B cell (primary cell): ENCODE results near the gene DVL1. TPM values are rescaled to one million over a fixed set of nuclear protein-coding genes. Genes with fewer than 3 reads are reported as not detected.
A peak's percentile ranks its signal among the peaks of the same experiment; 100 is the strongest.

ENCODE experiments used
- ATAC-seq: fragments of 200-7000 bp; cut with Tn5 transposase; one replicate; pipeline ENCODE4 v1.10.0; 2021; ENCODE audit warnings: low read depth, mild to moderate bottlenecking, moderate number of reproducible peaks, moderate library complexity
- CTCF ChIA-PET: fragments of 350-600 bp; sonication (Branson Sonifier 250); formaldehyde crosslinking; loops from one replicate; lab custom pipeline; 2021; ENCODE audit warnings: antibody characterized with exemption, inconsistent platforms; lab: Charles Lee
- POLR2A ChIA-PET: fragments of 350-600 bp; sonication (Branson Sonifier 250); formaldehyde crosslinking; loops from one replicate; lab custom pipeline; 2021; ENCODE audit warnings: antibody characterized with exemption; lab: Charles Lee
- DNase-seq: peaks from one replicate; pipeline ENCODE4 v3.0.0; 2013
- H2AFZ ChIP-seq: 2 replicates; pipeline ENCODE4 v1.6.1; 2012; ENCODE audit warnings: mild to moderate bottlenecking, low read depth, low read length; ENCODE audit not compliant: insufficient read depth, poor library complexity, severe bottlenecking
- H3K27ac ChIP-seq, 2 donors: 1 replicate in 1 of 2; 2 replicates in 1 of 2; pipeline ENCODE4 v1.5.1; 2012 to 2013; ENCODE audit warnings: low read length in 2 of 2, mild to moderate bottlenecking in 2 of 2, moderate library complexity in 1 of 2
- H3K27me3 ChIP-seq, 4 experiments: fragments of 200-600 bp in 1 of 4; sonication (generic) in 1 of 4; replicated peaks in 1 of 4; 1 replicate in 2 of 4; 2 replicates in 2 of 4; pipeline versions ENCODE4 v1.6.1 to v1.7.0; 2013 to 2016; ENCODE audit warnings: low read length in 3 of 4, mild to moderate bottlenecking in 2 of 4, mixed read lengths in 1 of 4, moderate library complexity in 1 of 4; ENCODE audit not compliant: insufficient read depth in 4 of 4, control insufficient read depth in 3 of 4; ENCODE audit errors: control extremely low read depth in 1 of 4
- H3K36me3 ChIP-seq, 2 experiments: replicated peaks in 1 of 2; 1 replicate in 1 of 2; 2 replicates in 1 of 2; pipeline versions ENCODE4 v1.6.1 to v1.7.1; 2013; ENCODE audit warnings: low read length in 1 of 2; ENCODE audit not compliant: insufficient read depth in 2 of 2, control insufficient read depth in 1 of 2; ENCODE audit errors: control extremely low read depth in 1 of 2, extremely low read depth in 1 of 2
- H3K4me1 ChIP-seq, 2 donors: fragments of 200-600 bp in 1 of 2; sonication (generic) in 1 of 2; 1 replicate in 1 of 2; 2 replicates in 1 of 2; pipeline versions ENCODE4 v1.5.1 to v1.6.1; 2013 to 2017; ENCODE audit warnings: low read length in 2 of 2; ENCODE audit not compliant: control insufficient read depth in 2 of 2, insufficient read depth in 2 of 2
- H3K4me2 ChIP-seq: replicated peaks from 2 replicates; pipeline ENCODE3; 2012; ENCODE audit warnings: mild to moderate bottlenecking, low read depth, low read length; ENCODE audit not compliant: poor library complexity, severe bottlenecking
- H3K4me3 ChIP-seq, 5 experiments: fragments of 200-600 bp in 1 of 5; sonication (generic) in 1 of 5; 1 replicate in 3 of 5; 2 replicates in 2 of 5; pipeline versions ENCODE4 v1.5.1 to v1.7.0; 2011 to 2016; ENCODE audit warnings: low read length in 4 of 5, mild to moderate bottlenecking in 4 of 5, low read depth in 2 of 5, control low read depth in 1 of 5, moderate library complexity in 1 of 5; ENCODE audit not compliant: insufficient read depth in 1 of 5; ENCODE audit errors: control extremely low read depth in 1 of 5, extremely low read depth in 1 of 5
- H3K79me2 ChIP-seq: fragments of 200-600 bp; sonication (generic); one replicate; pipeline ENCODE4 v1.6.0; 2016; ENCODE audit warnings: low read length; ENCODE audit not compliant: control insufficient read depth, insufficient read depth
- H3K9ac ChIP-seq: fragments of 200-600 bp; sonication (generic); 2 replicates; pipeline ENCODE4 v1.6.1; 2017; ENCODE audit warnings: mild to moderate bottlenecking, low read length, moderate library complexity
- H3K9me3 ChIP-seq, 3 donors: one replicate each; pipeline versions ENCODE4 v1.6.1 to v1.7.1; 2013; ENCODE audit warnings: low read length in 2 of 3; ENCODE audit not compliant: control insufficient read depth in 2 of 3, insufficient read depth in 1 of 3; ENCODE audit errors: control extremely low read depth in 1 of 3
- H4K20me1 ChIP-seq: 2 replicates; pipeline ENCODE4 v1.6.0; 2012; ENCODE audit warnings: mild to moderate bottlenecking, low read length; ENCODE audit not compliant: insufficient read depth, control insufficient read depth, poor library complexity, severe bottlenecking
- H3K27ac Mint-ChIP-seq: one replicate; pipeline ENCODE4 v1.8.0; 2021; ENCODE audit warnings: mixed read lengths
- H3K27me3 Mint-ChIP-seq: one replicate; pipeline ENCODE4 v1.8.0; 2021; ENCODE audit warnings: mixed read lengths
- H3K4me1 Mint-ChIP-seq: one replicate; pipeline ENCODE4 v1.8.0; 2021; ENCODE audit warnings: mixed read lengths
- H3K4me3 Mint-ChIP-seq: one replicate; pipeline ENCODE4 v1.8.0; 2021; ENCODE audit warnings: mixed read lengths
- H3K9me3 Mint-ChIP-seq: one replicate; pipeline ENCODE4 v1.8.0; 2022; ENCODE audit warnings: mixed read lengths; ENCODE audit not compliant: insufficient read depth
- EZH2 ChIP-seq: IDR thresholded peaks from 2 replicates; pipeline ENCODE4 v1.6.1; 2012; ENCODE audit warnings: borderline replicate concordance, low read depth, mild to moderate bottlenecking, moderate library complexity, low read length; ENCODE audit not compliant: insufficient read depth, poor library complexity, severe bottlenecking
- WGBS: methylation state at CpG from one replicate; pipeline ENCODE4 v1.1.5; 2013; ENCODE audit warnings: missing lambda C conversion rate; ENCODE audit not compliant: insufficient coverage; 5-methylcytosine and 5-hydroxymethylcytosine counted together
- intact Hi-C: fragments of 100-400 bp; cut with micrococcal nuclease; formaldehyde crosslinking; loops from one replicate; pipeline ENCODE4 v1.10.0; 2022
- polyA plus RNA-seq: library from polyadenylated mRNA; depleted of rRNA; stranded (reverse); fragments of >200 nt; gene quantifications from 2 replicates; pipeline ENCODE4 v1.2.3, GENCODE V29; 2012
- total RNA-seq, 2 donors: library from RNA; stranded (reverse); fragments of 120-200 nt in 1 of 2; gene quantifications; 1 replicate in 1 of 2; 2 replicates in 1 of 2; pipeline versions ENCODE4 v1.2.3 to v1.2.4, GENCODE V29; 2013 to 2022
- TF ChIP-seq, protein P1 (sequence below): fragments of 200-600 bp; IDR thresholded peaks from one replicate; pipeline ENCODE4 v1.8.0; 2022; ENCODE audit warnings: antibody characterized with exemption, mild to moderate bottlenecking

The DVL1 gene
- total and polyA plus RNA-seq, 2 donors (not counting 1 experiment from before 2014, with no cell fraction given), result 46.1 to 53.5 TPM

DNA sequence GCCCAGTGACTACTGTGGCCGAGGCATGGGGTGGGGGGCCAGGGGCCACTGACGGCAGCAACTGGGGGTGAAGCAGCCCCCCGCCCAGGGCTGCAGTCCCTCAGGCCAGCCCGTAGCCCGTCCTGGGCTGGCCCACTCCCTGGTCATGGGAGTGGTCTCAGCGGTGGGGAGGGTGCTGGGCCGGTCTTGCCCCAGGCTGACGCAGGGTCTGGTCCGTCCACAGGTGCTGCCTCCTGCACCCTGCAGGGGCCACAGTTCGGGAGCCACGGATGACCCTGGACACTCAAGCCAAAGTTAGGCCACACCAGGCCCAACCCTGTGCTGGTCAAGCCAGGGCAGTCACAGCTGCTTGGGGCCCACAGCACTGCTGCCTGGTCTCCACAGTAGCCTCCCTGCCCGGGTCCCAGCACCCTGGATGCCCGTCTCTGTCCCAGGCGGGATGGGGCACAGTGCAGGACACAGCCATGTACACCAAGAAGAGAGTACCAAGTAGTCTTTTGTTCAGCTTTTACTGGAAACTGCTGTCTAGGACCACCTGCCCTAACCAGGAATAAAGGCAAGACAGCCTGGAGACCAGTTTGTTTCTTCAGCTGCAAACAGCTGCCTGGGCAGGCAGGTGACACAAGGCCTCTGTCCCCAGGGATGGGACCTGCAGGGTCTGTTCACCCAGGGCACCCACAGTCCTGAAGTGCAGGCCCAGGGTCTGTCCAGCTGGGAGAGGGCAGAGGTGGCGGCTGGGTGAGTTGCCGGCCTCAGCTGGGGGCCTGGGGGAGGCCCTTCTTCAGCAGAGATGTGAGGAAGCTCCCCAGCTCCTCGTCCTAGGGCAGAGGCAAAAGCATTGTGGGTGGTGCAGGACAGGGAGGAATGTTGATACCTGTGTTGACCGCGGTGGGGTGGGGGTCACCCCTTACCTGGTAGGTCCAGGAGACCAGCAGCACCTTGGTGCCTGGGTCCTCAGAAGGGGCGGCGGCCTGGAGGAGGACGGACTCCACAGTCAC lies 37.8 kb downstream of the DVL1 start:
- Mint-ChIP-seq H3K9me3 (no peaks in the 10 kb centered on the region), H3K4me3 (no peak overlapping the region), H3K27me3 (no peaks in the 10 kb centered on the region), H3K27ac (no peak overlapping the region), H3K4me1 (peaks cover 12% of the 10 kb centered on the region)
- H3K4me1 ChIP-seq, result peaks cover 15 to 19% of the 10 kb centered on the region in 2 donors
- ChIA-PET CTCF (no interaction called here), POLR2A (no interaction called here)
- DNase-seq, result no peak
- H3K27ac ChIP-seq, result no peak overlapping the region
- peaks cover 0 to 39% of the 10 kb centered on the region in 2 experiments for H3K36me3 ChIP-seq
- H3K9me3 ChIP-seq, result no peaks in the 10 kb centered on the region
- no peak overlapping the region for H3K4me2 ChIP-seq
- 93% methylated on average over 18 of the region's 22 CpGs for WGBS
- no peak overlapping the region for H2AFZ ChIP-seq
- intact Hi-C loops, result no loop called here
- H3K27me3 ChIP-seq, result no peaks in the 10 kb centered on the region
- ATAC-seq, result no peak
- H4K20me1 ChIP-seq, result peaks cover 16% of the 10 kb centered on the region
- TF ChIP-seq, protein P1, sequence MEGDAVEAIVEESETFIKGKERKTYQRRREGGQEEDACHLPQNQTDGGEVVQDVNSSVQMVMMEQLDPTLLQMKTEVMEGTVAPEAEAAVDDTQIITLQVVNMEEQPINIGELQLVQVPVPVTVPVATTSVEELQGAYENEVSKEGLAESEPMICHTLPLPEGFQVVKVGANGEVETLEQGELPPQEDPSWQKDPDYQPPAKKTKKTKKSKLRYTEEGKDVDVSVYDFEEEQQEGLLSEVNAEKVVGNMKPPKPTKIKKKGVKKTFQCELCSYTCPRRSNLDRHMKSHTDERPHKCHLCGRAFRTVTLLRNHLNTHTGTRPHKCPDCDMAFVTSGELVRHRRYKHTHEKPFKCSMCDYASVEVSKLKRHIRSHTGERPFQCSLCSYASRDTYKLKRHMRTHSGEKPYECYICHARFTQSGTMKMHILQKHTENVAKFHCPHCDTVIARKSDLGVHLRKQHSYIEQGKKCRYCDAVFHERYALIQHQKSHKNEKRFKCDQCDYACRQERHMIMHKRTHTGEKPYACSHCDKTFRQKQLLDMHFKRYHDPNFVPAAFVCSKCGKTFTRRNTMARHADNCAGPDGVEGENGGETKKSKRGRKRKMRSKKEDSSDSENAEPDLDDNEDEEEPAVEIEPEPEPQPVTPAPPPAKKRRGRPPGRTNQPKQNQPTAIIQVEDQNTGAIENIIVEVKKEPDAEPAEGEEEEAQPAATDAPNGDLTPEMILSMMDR, result no peak
- no peak for TF ChIP-seq EZH2
- H3K4me3 ChIP-seq, result no peak overlapping the region
- H3K9ac ChIP-seq, result no peak overlapping the region
- peaks cover 17% of the 10 kb centered on the region for H3K79me2 ChIP-seq

DNA sequence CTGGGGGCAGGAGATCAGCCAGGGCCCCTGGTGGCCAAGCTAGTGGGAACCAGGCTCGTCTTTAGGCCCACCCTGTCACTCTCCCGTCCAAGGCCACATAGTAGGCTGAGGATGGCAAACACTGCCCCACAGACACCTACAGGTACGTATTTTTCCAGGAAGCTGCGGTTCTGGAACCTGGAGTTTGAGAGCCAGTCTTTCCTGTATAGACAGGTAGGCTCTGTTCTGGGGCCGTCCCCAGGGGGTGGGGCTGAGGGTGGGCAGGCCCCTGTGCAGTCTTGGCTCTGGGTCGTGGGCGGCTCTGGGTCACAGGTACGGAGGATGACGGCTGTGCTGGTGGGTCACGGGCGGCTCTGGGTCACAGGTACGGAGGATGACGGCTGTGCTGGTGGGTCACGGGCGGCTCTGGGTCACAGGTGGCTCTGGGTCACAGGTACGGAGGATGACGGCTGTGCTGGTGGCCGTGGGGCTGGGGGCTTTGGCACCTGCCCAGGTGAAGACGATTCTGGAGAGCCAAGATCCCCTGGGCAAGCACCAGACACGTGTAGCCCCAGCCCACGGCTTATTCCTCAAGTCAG lies 38.7 kb downstream of the DVL1 start:
- intact Hi-C loops, result no loop called here
- H3K27ac Mint-ChIP-seq, result no peak overlapping the region
- no peaks in the 10 kb centered on the region for H3K27me3 Mint-ChIP-seq
- no peak for ATAC-seq
- no peak for DNase-seq
- no peak overlapping the region for H2AFZ ChIP-seq
- POLR2A ChIA-PET, result no interaction called here
- CTCF ChIA-PET, result no interaction called here
- peaks cover 23% of the 10 kb centered on the region for H3K79me2 ChIP-seq
- H3K27ac ChIP-seq, result no peak overlapping the region
- 92% methylated on average over 21 of the region's 21 CpGs for WGBS
- H3K9me3 Mint-ChIP-seq, result no peaks in the 10 kb centered on the region
- H3K4me3 ChIP-seq, result no peak overlapping the region
- peaks cover 0 to 39% of the 10 kb centered on the region in 2 experiments for H3K36me3 ChIP-seq
- H3K9ac ChIP-seq, result no peak overlapping the region
- H3K4me2 ChIP-seq, result no peak overlapping the region
- H4K20me1 ChIP-seq, result peaks cover 24% of the 10 kb centered on the region
- peak overlapping the region; percentile 49 for H3K4me3 Mint-ChIP-seq
- H3K4me1 ChIP-seq, result peaks cover 23 to 27% of the 10 kb centered on the region in 2 donors
- no peaks in the 10 kb centered on the region for H3K9me3 ChIP-seq
- H3K4me1 Mint-ChIP-seq, result peaks cover 20% of the 10 kb centered on the region
- no peaks in the 10 kb centered on the region for H3K27me3 ChIP-seq
- no peak for TF ChIP-seq EZH2
- TF ChIP-seq, protein P1, result no peak
